Activated CD8-positive, alpha-beta memory T cell treated with anti-CD3 and anti-CD28 coated beads, Interleukin-2, amount 50 U/mL, for 24 hours (primary cell): ENCODE measurements around the gene ATG10.
A peak's percentile ranks its signal among the peaks of the same experiment; 100 is the strongest.

ENCODE experiments used
- DNase-seq: peaks from one replicate; pipeline ENCODE4 v3.0.0-alpha.2; 2020; ENCODE audit errors: extremely low read depth

Gene ATG10

GRCh38 chr5:82164977-82165713 lies 193.3 kb downstream of the ATG10 start:
- no peak for DNase-seq

DNA sequence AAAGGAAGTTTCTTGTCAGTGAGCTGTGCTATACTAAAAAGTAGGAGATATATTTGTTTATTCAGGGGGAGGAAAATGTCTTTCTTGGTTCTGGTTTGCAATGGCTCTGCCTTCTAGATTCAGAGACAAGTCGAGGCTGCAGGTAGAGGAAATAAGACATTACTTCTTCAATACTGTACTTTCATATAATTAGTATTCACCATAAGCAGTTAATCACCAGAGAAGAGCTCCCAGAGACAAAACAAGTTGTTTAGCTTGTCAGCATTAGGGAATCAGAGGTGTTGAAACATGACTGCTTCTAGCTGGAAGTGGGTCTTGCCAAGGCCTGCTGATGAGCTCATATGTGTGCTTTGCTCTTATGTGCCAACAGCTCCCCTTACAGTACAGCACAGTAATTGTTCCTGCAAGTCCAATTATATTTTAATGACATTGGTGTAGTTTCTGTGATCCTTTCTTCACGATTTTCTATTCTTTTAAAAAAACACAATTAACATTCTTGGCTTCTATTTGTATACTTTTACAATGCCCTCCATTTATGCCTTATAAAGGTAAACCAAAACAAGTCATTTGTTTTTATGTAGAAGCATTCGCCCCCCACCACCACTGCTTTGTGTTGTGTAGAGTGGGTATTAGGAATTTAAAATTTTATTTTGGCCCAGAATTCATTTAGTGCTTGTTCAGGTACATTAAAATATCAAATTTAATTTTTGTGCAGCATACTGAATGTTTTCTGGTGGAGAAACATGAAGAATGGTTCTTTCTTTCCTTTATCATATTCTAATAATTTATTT lies 194.1 kb downstream of the ATG10 start:
- DNase-seq = no peak

DNA sequence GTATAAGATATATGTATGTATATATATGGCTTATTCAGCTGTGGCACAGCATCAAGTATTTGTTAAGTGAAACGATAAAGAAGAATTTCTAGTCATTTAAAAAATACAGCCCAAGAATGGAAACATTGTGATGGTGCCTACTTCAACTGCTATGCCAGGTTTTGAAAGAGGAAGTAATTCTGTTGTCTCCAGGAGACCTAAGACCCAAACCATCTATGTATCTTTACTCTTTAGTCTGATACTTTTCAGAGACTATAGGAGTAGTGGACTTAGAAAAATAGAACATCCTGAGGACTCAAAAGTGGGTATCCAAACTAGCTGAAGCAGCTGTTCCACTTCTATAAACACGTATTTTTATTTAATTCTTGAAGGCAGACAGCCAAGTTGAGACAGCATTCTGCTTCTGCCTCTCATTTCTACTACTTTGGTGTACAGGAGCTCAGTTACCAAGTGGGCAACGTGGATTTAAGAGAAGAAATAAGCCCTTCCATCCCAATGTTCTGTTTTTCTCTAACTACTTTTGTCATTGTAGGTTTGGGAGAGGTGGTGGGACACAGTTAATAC lies 195.6 kb downstream of the ATG10 start:
- DNase-seq = no peak

GRCh38 chr5:82168294-82168693 lies 196.5 kb downstream of the ATG10 start:
- DNase-seq = no peak

- no peak for DNase-seq
Observed at GRCh38 chr5:82169892-82170291, 198.1 kb downstream of the ATG10 start.

GRCh38 chr5:82174128-82174918 lies 202.5 kb downstream of the ATG10 start:
- DNase-seq = peak; percentile 27

DNA sequence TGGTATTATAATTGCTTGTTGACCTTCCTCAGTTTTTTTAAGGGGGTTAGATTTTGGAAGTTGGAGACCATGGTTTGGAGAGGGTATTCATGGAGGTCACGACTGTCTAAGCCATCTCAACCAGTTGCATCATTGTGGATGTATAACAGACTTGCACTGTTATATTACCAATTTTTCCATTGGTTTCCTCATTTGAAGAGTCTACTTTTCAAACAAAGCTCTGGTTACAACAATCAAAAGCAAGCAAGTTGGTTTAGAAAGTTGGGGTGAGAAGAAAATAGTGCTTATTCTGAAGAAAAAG lies 203.0 kb downstream of the ATG10 start:
- DNase-seq = no peak

DNA sequence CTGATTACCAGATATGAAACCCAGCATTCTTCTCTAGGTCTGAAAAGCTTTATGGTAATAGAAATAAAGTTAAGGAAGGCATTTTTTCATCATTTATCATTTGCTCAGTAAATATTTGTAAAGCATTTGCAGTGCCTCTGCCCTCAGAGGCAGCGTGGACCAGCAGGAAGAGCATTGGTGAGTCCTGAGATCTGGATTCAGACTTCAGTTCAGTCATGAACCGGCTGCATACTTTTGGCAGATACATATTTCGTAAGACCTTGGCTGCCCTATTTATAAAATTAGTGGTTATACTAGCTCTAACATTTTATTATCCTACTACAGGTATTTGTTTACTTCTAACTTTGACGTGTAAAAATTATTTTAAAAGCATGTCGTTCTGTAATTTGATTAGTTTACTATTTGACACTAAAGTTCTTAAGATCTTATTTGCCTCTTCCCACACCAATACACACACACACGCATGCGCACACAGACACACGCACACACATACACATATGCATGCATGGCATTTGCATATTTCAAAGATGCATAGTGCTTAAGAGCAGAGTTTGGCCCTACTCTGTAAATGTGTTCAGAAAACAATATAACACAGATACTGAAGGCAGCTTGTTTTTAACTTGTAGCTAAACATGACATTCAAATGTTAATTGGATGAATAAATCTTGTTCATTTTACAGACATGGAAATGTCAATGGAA lies 204.4 kb downstream of the ATG10 start:
- DNase-seq = no peak

GRCh38 chr5:82178378-82178777 lies 206.6 kb downstream of the ATG10 start:
- DNase-seq = no peak

GRCh38 chr5:82182662-82183061 lies 210.8 kb downstream of the ATG10 start:
- DNase-seq = no peak

DNA sequence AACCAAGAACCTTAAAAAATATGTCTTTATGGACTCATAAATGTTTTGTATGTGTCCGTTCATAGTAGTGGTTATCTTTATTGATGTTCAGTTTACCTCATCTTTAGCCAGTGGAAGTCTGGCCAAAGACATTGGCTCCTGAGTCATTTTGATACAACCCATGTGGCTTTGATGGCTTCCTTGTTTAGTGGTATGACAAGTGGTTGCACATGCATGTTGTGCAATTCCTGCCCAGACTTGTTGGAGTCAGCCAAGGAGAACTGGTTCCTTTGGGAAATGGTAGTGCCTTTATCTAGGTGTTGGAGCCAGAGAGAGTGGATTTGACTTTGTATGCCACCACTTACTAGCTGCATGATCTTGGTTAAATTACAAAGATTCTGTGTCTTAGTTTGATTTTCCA lies 212.0 kb downstream of the ATG10 start:
- DNase-seq = no peak

- no peak for DNase-seq
Observed at GRCh38 chr5:82185851-82186250, 214.0 kb downstream of the ATG10 start.

DNA sequence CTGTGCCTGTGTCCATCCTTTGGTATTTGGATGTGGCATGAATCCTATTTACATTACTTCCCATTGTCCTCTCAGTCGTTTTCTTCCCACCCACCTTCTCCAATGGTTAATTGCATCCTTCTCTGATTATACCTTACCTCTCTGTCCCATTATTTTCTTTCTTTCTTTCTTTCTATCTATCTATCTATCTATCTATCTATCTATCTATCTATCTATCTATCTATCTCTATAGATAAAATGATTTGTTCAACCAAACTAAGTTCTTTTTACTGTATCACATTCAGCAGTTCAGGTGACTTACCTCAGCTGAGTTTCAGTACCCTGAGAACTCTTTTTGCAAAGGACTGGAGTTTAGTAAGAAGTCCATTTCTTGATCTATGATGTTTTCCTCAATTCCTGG lies 225.7 kb downstream of the ATG10 start:
- DNase-seq = no peak

- DNase-seq = no peak
Observed at GRCh38 chr5:82204567-82204966, 232.7 kb downstream of the ATG10 start.

DNA sequence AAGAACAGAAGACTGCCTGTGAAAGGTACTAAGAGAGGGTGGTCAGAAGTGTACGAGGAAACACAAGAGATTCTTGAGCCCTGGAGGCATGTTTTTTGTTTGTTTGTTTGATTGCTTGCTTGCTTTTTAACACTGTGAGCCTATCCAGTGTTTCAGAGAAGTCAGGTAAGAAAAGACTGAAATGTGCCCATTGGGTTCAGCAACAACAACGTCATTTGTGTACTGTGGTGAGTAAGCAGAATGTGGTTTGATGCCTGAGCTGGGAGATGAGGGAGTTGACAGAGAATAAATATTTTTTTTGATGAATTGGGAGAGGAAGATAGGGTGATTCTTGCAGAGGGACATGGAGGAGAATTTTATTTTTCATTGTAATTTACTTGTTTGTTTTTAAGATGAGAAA lies 233.2 kb downstream of the ATG10 start:
- no peak for DNase-seq

DNA sequence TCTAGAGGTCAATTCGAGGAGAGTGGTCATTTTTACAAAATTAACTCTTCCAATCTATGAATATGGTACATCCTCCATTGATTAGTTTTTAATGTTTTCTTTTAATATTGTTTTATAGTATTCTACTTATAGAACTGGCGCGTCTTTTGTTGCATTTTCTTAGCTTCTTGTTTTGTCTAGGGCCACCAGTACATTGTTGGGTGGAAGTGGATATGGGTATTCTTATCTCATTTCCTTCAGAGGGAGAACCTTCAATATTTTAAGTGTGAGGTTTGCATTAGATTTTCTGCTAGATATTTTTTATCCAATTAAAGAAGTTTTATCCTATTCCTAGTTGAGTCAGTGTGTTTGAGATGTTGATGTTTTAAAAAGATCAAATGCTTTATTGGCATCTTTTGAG lies 236.5 kb downstream of the ATG10 start:
- no peak for DNase-seq

DNA sequence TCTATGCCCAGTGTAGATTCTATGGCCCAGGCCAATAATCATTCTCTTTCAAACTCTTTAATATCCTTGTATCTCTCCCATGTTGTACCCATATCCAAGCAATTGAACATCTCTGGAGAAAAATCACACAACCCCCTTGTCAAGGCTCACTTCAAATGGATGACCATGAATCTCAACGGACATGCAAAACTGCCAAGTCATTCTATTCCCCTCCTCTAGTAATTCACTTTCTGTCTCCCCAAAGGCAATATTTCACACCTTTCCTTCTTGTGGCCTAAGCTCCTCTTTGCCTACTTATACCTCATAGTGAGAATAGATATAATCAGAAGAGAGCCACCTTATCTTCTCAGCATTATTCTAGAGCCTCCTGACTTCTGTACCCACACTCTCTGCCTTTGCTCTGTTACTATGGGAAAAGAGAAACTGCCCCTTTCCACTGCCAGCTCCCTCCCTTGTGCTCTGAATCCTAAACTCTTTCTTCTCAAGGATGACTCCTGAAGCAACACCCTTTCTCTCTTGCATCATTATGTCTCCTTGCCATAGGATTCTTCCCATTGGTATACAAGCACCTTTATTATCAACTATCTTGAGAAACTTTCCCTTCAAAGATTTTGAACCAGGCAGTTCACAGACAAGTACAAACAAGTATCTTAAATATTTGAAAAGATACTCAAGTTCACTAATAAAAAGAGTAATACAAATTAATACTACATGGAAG lies 240.2 kb downstream of the ATG10 start:
- DNase-seq = no peak

GRCh38 chr5:82217917-82218316 lies 246.1 kb downstream of the ATG10 start:
- no peak for DNase-seq

GRCh38 chr5:82218374-82219156 lies 246.7 kb downstream of the ATG10 start:
- no peak for DNase-seq

DNA sequence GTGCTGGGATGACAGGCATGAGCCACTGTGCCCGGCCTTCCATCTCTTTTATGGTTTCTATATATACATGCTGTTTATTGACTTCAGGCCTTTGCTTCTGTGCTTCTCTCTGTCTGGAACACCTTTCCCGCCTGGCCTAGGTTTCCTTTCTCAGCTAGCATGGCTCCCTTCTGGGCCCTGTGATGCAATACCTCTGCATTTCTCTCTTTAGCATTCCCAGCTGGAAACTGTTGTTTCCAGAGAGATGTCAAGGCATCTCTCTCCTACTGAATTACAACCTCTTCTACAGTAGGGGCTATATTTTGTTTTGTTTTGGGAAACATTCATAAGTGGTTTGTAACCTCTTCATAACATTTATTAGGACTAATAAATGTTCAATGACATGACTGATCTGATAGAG lies 249.2 kb downstream of the ATG10 start:
- no peak for DNase-seq
